GM21515 (cell line): ENCODE results near the gene TAC3.
"Not testable (repeated sequence)": the region's sequence is repeated elsewhere in the genome, so short reads cannot be mapped to it uniquely, and the experiment has no call there.

Experiments
- ATAC-seq: cut with Tn5 transposase; IDR thresholded peaks from one replicate; pipeline ENCODE4 v1.9.1; 2021; ENCODE audit not compliant: unreplicated experiment

TAC3 gene

GRCh38 chr12:56987011-56987410 lies 29.3 kb downstream of the TAC3 start:
- no peak for ATAC-seq

- not testable (repeated sequence) for ATAC-seq
Observed at GRCh38 chr12:56985714-56986113, 30.6 kb downstream of the TAC3 start.

GRCh38 chr12:56983386-56983785 lies 32.9 kb downstream of the TAC3 start:
- ATAC-seq = no peak

- not testable (repeated sequence) for ATAC-seq
Observed at GRCh38 chr12:56982578-56983236, 33.6 kb downstream of the TAC3 start.

- no peak for ATAC-seq
Observed at GRCh38 chr12:56980941-56981530, 35.3 kb downstream of the TAC3 start.

GRCh38 chr12:56980268-56980667 lies 36.1 kb downstream of the TAC3 start:
- ATAC-seq = no peak

- no peak for ATAC-seq
Observed at GRCh38 chr12:56979628-56980027, 36.7 kb downstream of the TAC3 start.

GRCh38 chr12:56978397-56979138 lies 37.8 kb downstream of the TAC3 start:
- ATAC-seq = no peak

- ATAC-seq = not testable (repeated sequence)
Observed at GRCh38 chr12:56977361-56977760, 39.0 kb downstream of the TAC3 start.

GRCh38 chr12:56974224-56974623 lies 42.1 kb downstream of the TAC3 start:
- ATAC-seq = not testable (repeated sequence)

GRCh38 chr12:56968910-56969309 lies 47.4 kb downstream of the TAC3 start:
- ATAC-seq = not testable (repeated sequence)

- not testable (repeated sequence) for ATAC-seq
Observed at GRCh38 chr12:56965997-56966642, 50.2 kb downstream of the TAC3 start.

GRCh38 chr12:56965124-56965523 lies 51.2 kb downstream of the TAC3 start:
- not testable (repeated sequence) for ATAC-seq

GRCh38 chr12:56963557-56963956 lies 52.8 kb downstream of the TAC3 start:
- not testable (repeated sequence) for ATAC-seq

- ATAC-seq = not testable (repeated sequence)
Observed at GRCh38 chr12:56962247-56962646, 54.1 kb downstream of the TAC3 start.
